ENCODE results near the gene ACSF3. TPM values are rescaled to one million over a fixed set of nuclear protein-coding genes. Genes with fewer than 3 reads are reported as not detected.

The ACSF3 gene
- total RNA-seq, 1 experiment from 2014 or later, result 74.5 TPM

- Histone ChIP-seq H3K36me3 (ENCODE audit: control insufficient read depth in 1 of 2, insufficient read depth in 2 of 2, low read length in 2 of 2) (peaks cover 10 to 12% of the 10 kb centered on the region in 2 experiments), H2AFZ (ENCODE audit: low read depth, low read length, poor library complexity, severe bottlenecking) (no peak overlapping the region), H3K9me3 (ENCODE audit: control insufficient read depth in 1 of 2, insufficient read depth in 1 of 2, low read depth in 1 of 2, low read length in 2 of 2) (peaks cover 0 to 3% of the 10 kb centered on the region in 2 experiments; a peak in 1 of 4 replicates), H3K79me2 (ENCODE audit: insufficient read depth, low read length) (no peaks in the 10 kb centered on the region), H3K9ac (ENCODE audit: low read length) (no peak overlapping the region), H3K9me2 (ENCODE audit: insufficient read depth) (no peaks in the 10 kb centered on the region), H3K27me3 (ENCODE audit: insufficient read depth, low read length) (no peaks in the 10 kb centered on the region), H3K4me3 (replicated peaks in 1 of 2; ENCODE audit: low read depth in 1 of 2, low read length in 2 of 2) (no peak overlapping the region), H3K4me1 (ENCODE audit: control insufficient read depth in 1 of 2, insufficient read depth in 2 of 2, low read length in 2 of 2) (no peaks in the 10 kb centered on the region), H3K27ac (ENCODE audit: low read depth, low read length) (no peak overlapping the region), H3K4me2 (ENCODE audit: low read length) (no peak overlapping the region), H4K20me1 (ENCODE audit: insufficient read depth) (no peaks in the 10 kb centered on the region)
- BruUV-seq (replicated peaks), result no TSS peak
- CTCF ChIA-PET, result no interaction called here
- intact Hi-C loops (cut with micrococcal nuclease), result no loop called here
- ATAC-seq, result no peak
- TF ChIP-seq RAD21 (IDR thresholded peaks at IDR 0.05; ENCODE audit: low read depth), result no peak
- no peak for TF ChIP-seq ZFX (IDR thresholded peaks at IDR 0.05)
- TF ChIP-seq, protein P1, sequence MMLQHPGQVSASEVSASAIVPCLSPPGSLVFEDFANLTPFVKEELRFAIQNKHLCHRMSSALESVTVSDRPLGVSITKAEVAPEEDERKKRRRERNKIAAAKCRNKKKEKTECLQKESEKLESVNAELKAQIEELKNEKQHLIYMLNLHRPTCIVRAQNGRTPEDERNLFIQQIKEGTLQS (IDR thresholded peaks at IDR 0.05), result no peak
- TF ChIP-seq, protein P2, sequence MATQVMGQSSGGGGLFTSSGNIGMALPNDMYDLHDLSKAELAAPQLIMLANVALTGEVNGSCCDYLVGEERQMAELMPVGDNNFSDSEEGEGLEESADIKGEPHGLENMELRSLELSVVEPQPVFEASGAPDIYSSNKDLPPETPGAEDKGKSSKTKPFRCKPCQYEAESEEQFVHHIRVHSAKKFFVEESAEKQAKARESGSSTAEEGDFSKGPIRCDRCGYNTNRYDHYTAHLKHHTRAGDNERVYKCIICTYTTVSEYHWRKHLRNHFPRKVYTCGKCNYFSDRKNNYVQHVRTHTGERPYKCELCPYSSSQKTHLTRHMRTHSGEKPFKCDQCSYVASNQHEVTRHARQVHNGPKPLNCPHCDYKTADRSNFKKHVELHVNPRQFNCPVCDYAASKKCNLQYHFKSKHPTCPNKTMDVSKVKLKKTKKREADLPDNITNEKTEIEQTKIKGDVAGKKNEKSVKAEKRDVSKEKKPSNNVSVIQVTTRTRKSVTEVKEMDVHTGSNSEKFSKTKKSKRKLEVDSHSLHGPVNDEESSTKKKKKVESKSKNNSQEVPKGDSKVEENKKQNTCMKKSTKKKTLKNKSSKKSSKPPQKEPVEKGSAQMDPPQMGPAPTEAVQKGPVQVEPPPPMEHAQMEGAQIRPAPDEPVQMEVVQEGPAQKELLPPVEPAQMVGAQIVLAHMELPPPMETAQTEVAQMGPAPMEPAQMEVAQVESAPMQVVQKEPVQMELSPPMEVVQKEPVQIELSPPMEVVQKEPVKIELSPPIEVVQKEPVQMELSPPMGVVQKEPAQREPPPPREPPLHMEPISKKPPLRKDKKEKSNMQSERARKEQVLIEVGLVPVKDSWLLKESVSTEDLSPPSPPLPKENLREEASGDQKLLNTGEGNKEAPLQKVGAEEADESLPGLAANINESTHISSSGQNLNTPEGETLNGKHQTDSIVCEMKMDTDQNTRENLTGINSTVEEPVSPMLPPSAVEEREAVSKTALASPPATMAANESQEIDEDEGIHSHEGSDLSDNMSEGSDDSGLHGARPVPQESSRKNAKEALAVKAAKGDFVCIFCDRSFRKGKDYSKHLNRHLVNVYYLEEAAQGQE (IDR thresholded peaks at IDR 0.05; ENCODE audit: low read depth), result no peak
- no peak for TF ChIP-seq POLR2A (IDR thresholded peaks at IDR 0.05; ENCODE audit: borderline replicate concordance, extremely low read depth, insufficient read depth, insufficient read length)
- no peak for TF ChIP-seq ELF1 (IDR thresholded peaks at IDR 0.05; ENCODE audit: borderline replicate concordance, low read depth)
- no peak for TF ChIP-seq SIN3A (IDR thresholded peaks at IDR 0.05; ENCODE audit: low read depth)
- no peak for TF ChIP-seq CEBPB (IDR thresholded peaks at IDR 0.05; ENCODE audit: low read depth)
- no peak for TF ChIP-seq SRF (IDR thresholded peaks at IDR 0.05; ENCODE audit: low read depth)
- TF ChIP-seq CTCF (IDR thresholded peaks at IDR 0.05 in 2 of 3, conservative IDR thresholded peaks at IDR 0.05 in 1 of 3; ENCODE audit: borderline replicate concordance in 1 of 3, insufficient read depth in 1 of 3, low read depth in 2 of 3, low read length in 2 of 3), result no peak
- POLR2A ChIA-PET, result no interaction called here
- RAD21 ChIA-PET (ENCODE audit: low non-redundant PET in 1 of 2, low total read pairs in 2 of 2, uncharacterized antibody in 2 of 2, unreplicated experiment in 2 of 2), result no interaction called here
- DNase-seq (ENCODE audit: low read depth, low spot score), result no peak
Observed at GRCh38 chr16:89143201-89143741, 49.6 kb downstream of the ACSF3 start.
